H1 (cell line): ENCODE results near the gene FGD6. TPM values are rescaled to one million over a fixed set of nuclear protein-coding genes. Genes with fewer than 3 reads are reported as not detected.

ENCODE experiments used
- CTCF ChIA-PET: fragments of 300-600 bp; sonication (Branson Sonifier 250); formaldehyde crosslinking; loops from one replicate; lab custom pipeline; 2021; ENCODE audit not compliant: partially characterized antibody; lab: Charles Lee
- POLR2A ChIA-PET: fragments of 300-600 bp; sonication (Branson Sonifier 250); formaldehyde crosslinking; loops from one replicate; lab custom pipeline; 2021; ENCODE audit warnings: inconsistent platforms; ENCODE audit not compliant: partially characterized antibody; lab: Charles Lee
- DNase-seq, 2 experiments: peaks; one replicate each; pipeline versions ENCODE4 v3.0.0 to v3.0.0-alpha.2; 2010 to 2022; ENCODE audit warnings: low spot score in 2 of 2, low read depth in 1 of 2, mixed read lengths in 1 of 2
- FAIRE-seq: peaks from 2 replicates; lab custom pipeline; 2011; peaks lifted over from hg19 to GRCh38; lab: Jason Lieb, UNC
- H2AFZ ChIP-seq: 2 replicates; pipeline ENCODE4 v1.8.1; 2012; ENCODE audit warnings: low read length, inconsistent platforms
- H2AK5ac ChIP-seq: 2 replicates; pipeline ENCODE4 v1.6.1; 2013; ENCODE audit warnings: low read depth, low read length
- H2BK120ac ChIP-seq: replicated peaks from 2 replicates; pipeline ENCODE3; 2013; ENCODE audit warnings: low read depth, low read length, inconsistent platforms
- H2BK12ac ChIP-seq: 2 replicates; pipeline ENCODE4 v1.6.1; 2013; ENCODE audit warnings: low read depth, low read length
- H2BK15ac ChIP-seq: 2 replicates; pipeline ENCODE4 v1.6.1; 2013; ENCODE audit warnings: low read length
- H2BK20ac ChIP-seq: 2 replicates; pipeline ENCODE4 v1.6.1; 2013; ENCODE audit warnings: low read length
- H2BK5ac ChIP-seq: 2 replicates; pipeline ENCODE4 v1.6.1; 2013; ENCODE audit warnings: low read depth, low read length
- H3K14ac ChIP-seq: 2 replicates; pipeline ENCODE4 v1.6.1; 2013; ENCODE audit warnings: inconsistent platforms; ENCODE audit not compliant: insufficient read length
- H3K18ac ChIP-seq: 2 replicates; pipeline ENCODE4 v1.6.1; 2013; ENCODE audit warnings: low read length; ENCODE audit errors: extremely low read depth
- H3K23ac ChIP-seq: 2 replicates; pipeline ENCODE4 v1.6.1; 2013; ENCODE audit warnings: inconsistent platforms; ENCODE audit not compliant: insufficient read length
- H3K23me2 ChIP-seq: 2 replicates; pipeline ENCODE4 v1.6.1; 2013; ENCODE audit warnings: low read depth, low read length
- H3K27ac ChIP-seq: 2 replicates; pipeline ENCODE4 v1.6.1; 2011; ENCODE audit warnings: low read depth, low read length, inconsistent platforms
- H3K27me3 ChIP-seq, 4 experiments: replicated peaks in 1 of 4; 1 replicate in 1 of 4; 2 replicates in 3 of 4; pipeline versions ENCODE4 v1.6.1 to v1.8.1; 2011 to 2013; ENCODE audit warnings: low read length in 3 of 4, mild to moderate bottlenecking in 3 of 4, inconsistent platforms in 2 of 4, mixed read lengths in 2 of 4, moderate library complexity in 1 of 4; ENCODE audit not compliant: control insufficient read depth in 3 of 4, insufficient read depth in 3 of 4; ENCODE audit errors: extremely low read depth in 1 of 4
- H3K36me3 ChIP-seq, 4 experiments: 2 replicates each; pipeline versions ENCODE4 v1.6.1 to v1.8.1; 2011 to 2013; ENCODE audit warnings: mild to moderate bottlenecking in 4 of 4, low read length in 3 of 4, moderate library complexity in 2 of 4, control low read depth in 1 of 4, inconsistent platforms in 1 of 4; ENCODE audit not compliant: insufficient read depth in 4 of 4, control insufficient read depth in 2 of 4
- H3K4ac ChIP-seq: replicated peaks from 2 replicates; pipeline ENCODE3; 2013; ENCODE audit warnings: low read length, low read depth, mixed read lengths, inconsistent platforms; ENCODE audit not compliant: insufficient read length
- H3K4me1 ChIP-seq, 4 experiments: replicated peaks in 1 of 4; 1 replicate in 1 of 4; 2 replicates in 3 of 4; pipeline versions ENCODE4 v1.6.1 to v1.8.1; 2011 to 2013; ENCODE audit warnings: low read length in 3 of 4, inconsistent platforms in 2 of 4, mixed read lengths in 1 of 4; ENCODE audit not compliant: insufficient read depth in 4 of 4, control insufficient read depth in 3 of 4
- H3K4me2 ChIP-seq, 2 experiments: 2 replicates each; pipeline versions ENCODE4 v1.6.1 to v1.8.1; 2011 to 2013; ENCODE audit warnings: low read depth in 2 of 2, low read length in 2 of 2, control low read depth in 1 of 2, inconsistent platforms in 1 of 2, mild to moderate bottlenecking in 1 of 2; ENCODE audit not compliant: insufficient read depth in 1 of 2
- H3K4me3 ChIP-seq, 4 experiments: fragments of 200-600, 300-600 bp in 1 of 4; sonication (generic), shearing (Covaris generic), sonication (Bioruptor Twin) in 1 of 4; 2 replicates each; pipeline versions ENCODE4 v1.5.1 to v1.8.1; 2011 to 2016; ENCODE audit warnings: low read length in 4 of 4, low read depth in 3 of 4, control low read depth in 2 of 4, inconsistent platforms in 2 of 4, mild to moderate bottlenecking in 2 of 4, mixed read lengths in 1 of 4, moderate library complexity in 1 of 4; ENCODE audit not compliant: insufficient read depth in 2 of 4; ENCODE audit errors: extremely low read depth in 1 of 4
- H3K56ac ChIP-seq: replicated peaks from 2 replicates; pipeline ENCODE3; 2013; ENCODE audit warnings: low read depth, mild to moderate bottlenecking, mixed read lengths, low read length, inconsistent platforms; ENCODE audit not compliant: insufficient read length
- H3K79me1 ChIP-seq: 2 replicates; pipeline ENCODE4 v1.6.1; 2013; ENCODE audit warnings: low read depth, low read length, control low read depth
- H3K79me2 ChIP-seq, 2 experiments: 2 replicates each; pipeline versions ENCODE4 v1.6.1 to v1.8.1; 2012 to 2013; ENCODE audit warnings: low read length in 2 of 2, mild to moderate bottlenecking in 2 of 2, inconsistent platforms in 1 of 2; ENCODE audit not compliant: insufficient read depth in 2 of 2, control insufficient read depth in 1 of 2
- H3K9ac ChIP-seq, 4 experiments: replicated peaks in 1 of 4; 1 replicate in 1 of 4; 2 replicates in 3 of 4; pipeline versions ENCODE4 v1.6.1 to v1.8.1; 2011 to 2013; ENCODE audit warnings: low read depth in 3 of 4, low read length in 3 of 4, control low read depth in 2 of 4, mild to moderate bottlenecking in 2 of 4, moderate library complexity in 2 of 4, inconsistent platforms in 1 of 4; ENCODE audit errors: extremely low read depth in 1 of 4
- H3K9me3 ChIP-seq, 2 experiments: 2 replicates each; pipeline versions ENCODE4 v1.6.1 to v1.8.1; 2012 to 2013; ENCODE audit warnings: mild to moderate bottlenecking in 2 of 2, moderate library complexity in 2 of 2, control low read depth in 1 of 2, inconsistent platforms in 1 of 2, low read depth in 1 of 2, low read length in 1 of 2, mixed read lengths in 1 of 2; ENCODE audit not compliant: insufficient read depth in 2 of 2
- H4K20me1 ChIP-seq, 2 experiments: replicated peaks in 1 of 2; 2 replicates each; pipeline versions ENCODE3 to v1.8.1; 2011 to 2013; ENCODE audit warnings: inconsistent platforms in 2 of 2, low read length in 2 of 2, mild to moderate bottlenecking in 1 of 2; ENCODE audit not compliant: insufficient read depth in 2 of 2, control insufficient read depth in 1 of 2
- H4K5ac ChIP-seq: 2 replicates; pipeline ENCODE4 v1.6.1; 2013; ENCODE audit warnings: low read length, low read depth, mixed read lengths, inconsistent platforms; ENCODE audit not compliant: insufficient read length
- H4K8ac ChIP-seq: 2 replicates; pipeline ENCODE4 v1.8.0; 2013; ENCODE audit warnings: mild to moderate bottlenecking, moderate library complexity, low read length, inconsistent platforms; ENCODE audit not compliant: insufficient read depth; ENCODE audit errors: extremely low read depth
- H4K91ac ChIP-seq: replicated peaks from 2 replicates; pipeline ENCODE3; 2013; ENCODE audit warnings: low read length, mixed read lengths, inconsistent platforms; ENCODE audit not compliant: insufficient read length
- ASH2L ChIP-seq: fragments of 200-600, 300-600 bp; sonication (generic); IDR thresholded peaks from one replicate; pipeline ENCODE4 v1.7.1; 2017; ENCODE audit warnings: low read length
- ATF2 ChIP-seq: IDR thresholded peaks from 2 replicates; pipeline ENCODE4 v1.6.1; 2012; ENCODE audit warnings: low read length, inconsistent platforms
- CBX5 ChIP-seq: fragments of 300-800, 300-1000 bp; sonication (generic); IDR thresholded peaks from 2 replicates; pipeline ENCODE4 v1.7.1; 2016; ENCODE audit warnings: antibody characterized with exemption, low read length, low read depth
- CBX8 ChIP-seq: fragments of 300-800, 300-1000 bp; sonication (generic); IDR thresholded peaks from 2 replicates; pipeline ENCODE4 v1.7.1; 2016; ENCODE audit warnings: low read depth, low read length, borderline replicate concordance
- CREB1 ChIP-seq: IDR thresholded peaks from 2 replicates; pipeline ENCODE4 v1.6.1; 2012; ENCODE audit warnings: inconsistent platforms
- EGR1 ChIP-seq: IDR thresholded peaks from 2 replicates; pipeline ENCODE4 v1.6.1; 2011; ENCODE audit warnings: low read depth, low read length, borderline replicate concordance
- FOSL1 ChIP-seq: IDR thresholded peaks from 2 replicates; pipeline ENCODE4 v1.6.1; 2011; ENCODE audit warnings: mild to moderate bottlenecking, low read depth, low read length, moderate library complexity; ENCODE audit not compliant: insufficient read depth
- MAFK ChIP-seq: IDR thresholded peaks from 2 replicates; pipeline ENCODE4 v1.6.1; 2012; ENCODE audit warnings: low read depth, mild to moderate bottlenecking, improper control_type of control experiment, low read length
- RFX5 ChIP-seq: IDR thresholded peaks from 2 replicates; pipeline ENCODE4 v1.6.1; 2011; ENCODE audit warnings: low read depth, low read length, improper control_type of control experiment, borderline replicate concordance
- RXRA ChIP-seq: IDR thresholded peaks from 2 replicates; pipeline ENCODE4 v1.6.1; 2011; ENCODE audit warnings: low read depth, mild to moderate bottlenecking, low read length, moderate library complexity; ENCODE audit not compliant: insufficient read depth
- SP1 ChIP-seq: IDR thresholded peaks from 2 replicates; pipeline ENCODE4 v1.6.1; 2011; ENCODE audit warnings: low read depth, low read length
- SP4 ChIP-seq: IDR thresholded peaks from 2 replicates; pipeline ENCODE4 v1.6.1; 2012; ENCODE audit warnings: low read length, inconsistent platforms
- TCF12 ChIP-seq: IDR thresholded peaks from 2 replicates; pipeline ENCODE4 v1.6.1; 2011; ENCODE audit warnings: low read depth, mild to moderate bottlenecking, low read length
- WGBS, 2 experiments: shearing (Covaris generic) in 1 of 2; methylation state at CpG; one replicate each; pipeline versions ENCODE4 v1.1.6 to v1.1.7; 2013 to 2015; ENCODE audit warnings: low lambda C conversion rate in 2 of 2, mixed read lengths in 2 of 2, inconsistent platforms in 1 of 2, low coverage in 1 of 2, missing lambda C conversion rate in 1 of 2; ENCODE audit not compliant: insufficient replicate concordance in 2 of 2, insufficient coverage in 1 of 2, insufficient read length in 1 of 2; ENCODE audit errors: extremely low coverage in 1 of 2, missing lambda C conversion rate in 1 of 2; 5-methylcytosine and 5-hydroxymethylcytosine counted together
- polyA plus RNA-seq, 7 experiments: library from polyadenylated mRNA; depleted of rRNA in 3 of 7; stranded (reverse) in 5 of 7; unstranded in 2 of 7; fragments of >200 nt in 5 of 7; fragments of 200-250 nt in 2 of 7; gene quantifications; 1 replicate in 5 of 7; 2 replicates in 1 of 7; 4 replicates in 1 of 7; pipeline versions ENCODE4 v1.2.1 to v1.2.3, GENCODE V29; 2011 to 2013; ENCODE audit warnings: missing spikeins in 2 of 7, mixed read lengths in 2 of 7
- total RNA-seq: library from RNA; stranded (reverse); fragmentation: NEBNext Ultra II Directional; extraction: Animal tissue kit (Norgen Biotek cat#: 25700); gene quantifications from 2 replicates; pipeline ENCODE4 v1.2.1, GENCODE V29; 2021
- TF ChIP-seq, protein P1 (sequence below): IDR thresholded peaks from 2 replicates; pipeline ENCODE4 v1.6.1; 2012; ENCODE audit warnings: inconsistent platforms

The FGD6 gene
- total and polyA plus RNA-seq, 2 of the 8 experiments (the other 6 are each of a cell fraction or from before 2014, with no cell fraction given): 12.2 to 24.3 TPM

GRCh38 chr12:95051241-95051640 is 166.0 kb downstream of the FGD6 start:
- FAIRE-seq (no peak), DNase-seq (no peak)
- no peak overlapping the region for H3K14ac ChIP-seq
- no peak overlapping the region for H4K5ac ChIP-seq
- no peaks in the 10 kb centered on the region for H3K9me3 ChIP-seq
- H4K20me1 ChIP-seq: peaks cover 0 to 2% of the 10 kb centered on the region in 2 experiments
- H4K91ac ChIP-seq: no peak overlapping the region
- no peak overlapping the region for H2BK120ac ChIP-seq
- H2BK12ac ChIP-seq: no peak overlapping the region
- no peak overlapping the region for H3K18ac ChIP-seq
- no peak overlapping the region for H3K23ac ChIP-seq
- no peaks in the 10 kb centered on the region for H3K27me3 ChIP-seq
- no peak overlapping the region for H2AFZ ChIP-seq
- H3K79me1 ChIP-seq: no peaks in the 10 kb centered on the region
- no peak overlapping the region for H3K9ac ChIP-seq
- H3K4ac ChIP-seq: no peak overlapping the region
- no peak overlapping the region for H2AK5ac ChIP-seq
- H3K4me3 ChIP-seq: no peak overlapping the region
- ChIA-PET CTCF (no interaction called here), POLR2A (no interaction called here)
- no peak overlapping the region for H3K27ac ChIP-seq
- no peaks in the 10 kb centered on the region for H3K79me2 ChIP-seq
- no peaks in the 10 kb centered on the region for H3K4me1 ChIP-seq
- no peak overlapping the region for H2BK15ac ChIP-seq
- H4K8ac ChIP-seq: no peak overlapping the region
- H3K4me2 ChIP-seq: no peak overlapping the region
- no peaks in the 10 kb centered on the region for H3K23me2 ChIP-seq
- H3K56ac ChIP-seq: no peak overlapping the region
- 94% methylated on average over 4 of the region's 4 CpGs; no CpG with 5 or more reads in 1 of the 2 experiments for WGBS, 2 experiments
- H2BK20ac ChIP-seq: no peak overlapping the region
- H3K36me3 ChIP-seq: peaks cover 6 to 79% (median 36%) of the 10 kb centered on the region in 4 experiments
- no peak overlapping the region for H2BK5ac ChIP-seq
- no peak for TF ChIP-seq SP1
- TF ChIP-seq ATF2: no peak
- no peak for TF ChIP-seq EGR1
- no peak for TF ChIP-seq TCF12
- TF ChIP-seq CBX8: no peak
- no peak for TF ChIP-seq RXRA
- TF ChIP-seq MAFK: no peak
- TF ChIP-seq ASH2L: no peak
- TF ChIP-seq CREB1: no peak
- TF ChIP-seq SP4: no peak
- no peak for TF ChIP-seq RFX5
- TF ChIP-seq FOSL1: no peak
- no peak for TF ChIP-seq CBX5
- TF ChIP-seq, protein P1, sequence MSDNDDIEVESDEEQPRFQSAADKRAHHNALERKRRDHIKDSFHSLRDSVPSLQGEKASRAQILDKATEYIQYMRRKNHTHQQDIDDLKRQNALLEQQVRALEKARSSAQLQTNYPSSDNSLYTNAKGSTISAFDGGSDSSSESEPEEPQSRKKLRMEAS: no peak
